DMS 273 (cell line): ENCODE data around the gene MMUT.
"Not testable (repeated sequence)": the region's sequence is repeated elsewhere in the genome, so short reads cannot be mapped to it uniquely, and the experiment has no call there.

ENCODE experiments used
- DNase-seq: peaks from one replicate; lab custom pipeline; 2025; ENCODE audit not compliant: unreplicated experiment; lab: John Stamatoyannopoulos, UW

Gene MMUT

GRCh38 chr6:49462927-49463611 is at the start of gene MMUT, which contains the start of gene CENPQ:
Gene MMUT, minus strand, starts transcription at chr6:49463253. Its CDS starts 3,787 bp downstream, at chr6:49459466.
Gene CENPQ, plus strand, starts transcription at chr6:49463370. Its CDS starts 6,807 bp downstream, at chr6:49470177.
- DNase-seq, result peak; percentile 98

- no peak for DNase-seq
Observed at GRCh38 chr6:49509342-49509741, 46.3 kb upstream of the MMUT start.

GRCh38 chr6:49506569-49507111 is 43.6 kb upstream of the MMUT start:
- DNase-seq, result no peak

GRCh38 chr6:49504666-49505065 is 41.6 kb upstream of the MMUT start:
- no peak for DNase-seq

- DNase-seq, result no peak
Observed at GRCh38 chr6:49499623-49500022, 36.6 kb upstream of the MMUT start, which contains the start of gene GLYATL3. Gene GLYATL3, plus strand, starts transcription at chr6:49499923. Its CDS starts 12,068 bp downstream, at chr6:49511991.

DNA sequence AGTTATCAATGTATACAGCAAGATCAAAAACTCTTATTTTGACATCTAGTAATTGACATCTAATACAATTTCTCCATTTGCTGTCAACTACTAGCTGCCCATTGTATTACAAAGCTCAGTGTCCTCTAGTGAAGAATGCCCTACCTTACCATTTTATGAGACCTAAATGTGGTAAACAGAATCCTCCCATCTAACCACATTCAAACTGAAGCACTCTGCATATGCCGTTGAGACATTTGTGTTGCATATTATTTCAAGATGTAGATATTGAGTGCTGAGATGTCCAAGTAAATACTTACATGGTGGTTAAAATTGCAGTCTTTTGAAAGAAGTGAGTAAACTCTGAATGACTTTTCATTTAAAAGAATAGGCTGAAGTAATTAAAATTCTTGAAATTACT is 36.1 kb upstream of the MMUT start:
- no peak for DNase-seq

- no peak for DNase-seq
Observed at GRCh38 chr6:49497304-49497703, 34.3 kb upstream of the MMUT start.

GRCh38 chr6:49490633-49491032 is 27.6 kb upstream of the MMUT start:
- DNase-seq, result no peak

GRCh38 chr6:49483380-49483779 is 20.3 kb upstream of the MMUT start:
- not testable (repeated sequence) for DNase-seq

- DNase-seq, result not testable (repeated sequence)
Observed at GRCh38 chr6:49481846-49482245, 18.8 kb upstream of the MMUT start.

GRCh38 chr6:49479308-49479970 is 16.4 kb upstream of the MMUT start:
- DNase-seq, result peak; percentile 4

- not testable (repeated sequence) for DNase-seq
Observed at GRCh38 chr6:49476564-49476963, 13.5 kb upstream of the MMUT start.

DNA sequence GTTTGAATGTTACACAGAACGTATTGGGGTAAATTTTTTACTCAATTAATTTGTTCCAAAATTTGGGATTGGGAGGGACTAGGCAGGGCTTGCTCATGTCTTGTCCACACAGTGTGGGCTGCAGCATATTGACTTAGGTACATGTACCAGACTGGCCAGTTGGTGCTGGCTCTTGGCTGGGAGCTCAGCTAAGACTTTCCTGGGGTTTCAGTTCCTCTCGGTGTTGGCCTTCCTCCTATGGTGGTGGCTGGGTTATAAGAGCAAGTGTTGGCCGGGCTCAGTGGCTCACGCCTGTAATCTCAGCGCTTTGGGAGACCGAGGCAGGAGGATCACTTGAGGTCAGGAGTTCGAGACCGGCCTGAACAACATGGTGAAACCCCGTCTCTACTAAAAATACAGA is 5.0 kb upstream of the MMUT start:
- DNase-seq, result no peak

- DNase-seq, result no peak
Observed at GRCh38 chr6:49464691-49465090, 1.6 kb upstream of the MMUT start.

DNA sequence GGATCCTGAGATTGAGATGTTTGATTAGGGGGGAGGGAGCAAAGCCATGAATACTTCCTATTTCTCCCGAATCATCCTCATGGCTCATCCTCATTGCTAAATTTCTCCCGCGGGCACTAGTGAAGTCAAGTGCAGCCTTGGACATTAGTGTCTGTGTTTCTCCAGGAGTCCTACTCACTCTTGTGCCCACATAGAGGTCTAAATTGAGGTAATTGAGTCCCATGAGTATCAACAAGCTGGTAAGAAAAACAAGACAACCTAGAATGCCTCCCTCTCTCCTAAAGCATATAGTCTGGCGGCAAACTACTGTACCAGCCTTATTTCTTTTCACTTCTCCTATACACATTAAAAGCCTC is 537 bp upstream of the MMUT start:
- peak; percentile 43 for DNase-seq

- DNase-seq, result peak; percentile 44
Observed at GRCh38 chr6:49462599-49462926, 490 bp downstream of the MMUT start.

GRCh38 chr6:49462071-49462470 is 982 bp downstream of the MMUT start:
- DNase-seq, result peak; percentile 4

DNA sequence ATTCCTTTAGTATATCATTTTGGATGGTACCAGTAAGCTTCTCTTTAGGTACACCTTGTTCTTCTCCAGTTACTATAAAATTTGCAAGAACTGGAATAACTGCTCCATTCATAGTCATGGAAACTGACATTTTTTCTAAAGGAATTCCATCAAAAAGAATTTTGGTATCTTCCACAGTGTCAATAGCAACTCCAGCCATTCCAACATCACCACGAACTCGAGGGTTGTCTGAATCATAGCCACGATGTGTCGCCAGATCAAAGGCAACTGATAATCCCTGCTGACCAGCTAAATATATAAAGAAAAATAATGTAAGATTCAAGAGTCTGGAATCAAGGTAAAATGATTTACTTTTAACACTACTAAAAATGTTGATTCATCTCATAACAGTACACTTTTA is 5.3 kb downstream of the MMUT start:
- no peak for DNase-seq

GRCh38 chr6:49454787-49455709 is 8.0 kb downstream of the MMUT start:
- peak; percentile 1 for DNase-seq

DNA sequence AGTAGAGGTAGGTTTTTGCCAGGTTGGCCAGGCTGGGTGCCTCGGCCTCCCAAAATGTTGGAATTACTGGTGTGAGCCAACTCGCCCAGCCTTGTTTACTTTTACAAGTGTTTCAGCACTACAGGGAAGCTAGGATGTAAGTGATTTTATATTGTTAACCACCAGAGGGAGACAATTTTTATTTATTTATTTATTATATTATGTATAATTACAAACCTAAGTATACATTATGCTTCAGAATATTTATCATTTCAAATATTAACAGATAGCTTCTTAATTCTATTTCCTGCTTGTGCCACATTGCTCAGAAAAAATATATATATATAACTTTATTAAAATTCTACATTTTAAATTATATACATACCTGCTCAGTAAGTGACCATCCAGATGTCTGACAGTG is 9.8 kb downstream of the MMUT start:
- DNase-seq, result peak; percentile 9

DNA sequence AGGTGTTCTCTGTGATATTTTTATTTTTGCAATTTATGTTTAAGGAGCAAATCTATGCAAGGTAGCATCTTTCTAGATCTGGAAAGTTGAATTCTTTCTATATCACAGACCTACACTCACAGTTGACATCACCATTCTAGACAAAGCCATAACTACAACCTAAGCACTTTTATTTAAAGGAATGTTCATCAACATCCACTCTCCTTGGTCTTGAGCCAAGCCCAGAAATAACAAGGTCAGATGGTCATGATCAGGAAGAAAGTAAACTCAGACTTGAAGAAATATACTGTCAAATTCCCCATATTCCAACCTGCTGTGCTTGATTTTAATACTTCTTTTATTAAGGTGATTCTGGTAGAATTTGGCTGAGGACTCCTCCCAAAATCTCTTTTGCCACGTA is 32.2 kb downstream of the MMUT start:
- no peak for DNase-seq
